HG02885 (cell line): ENCODE measurements around the gene PHPT1.
"Not testable (repeated sequence)": the region's sequence is repeated elsewhere in the genome, so short reads cannot be mapped to it uniquely, and the experiment has no call there.

ENCODE experiments used
- ATAC-seq: cut with Tn5 transposase; IDR thresholded peaks from one replicate; pipeline ENCODE4 v1.9.1; 2021; ENCODE audit warnings: mild to moderate bottlenecking; ENCODE audit not compliant: unreplicated experiment, poor library complexity

PHPT1 gene

GRCh38 chr9:136857581-136858412 is 8.6 kb downstream of the PHPT1 start:
- no peak for ATAC-seq

GRCh38 chr9:136858452-136858843 is 9.2 kb downstream of the PHPT1 start:
- ATAC-seq: no peak

GRCh38 chr9:136858844-136859757 is 9.9 kb downstream of the PHPT1 start:
- ATAC-seq: no peak

GRCh38 chr9:136860529-136860928 is 11.3 kb downstream of the PHPT1 start:
- ATAC-seq: no peak

GRCh38 chr9:136860933-136861873 is 12.0 kb downstream of the PHPT1 start:
- no peak for ATAC-seq

GRCh38 chr9:136861874-136862457 is 12.8 kb downstream of the PHPT1 start:
- ATAC-seq: no peak

- ATAC-seq: no peak
Measured at GRCh38 chr9:136862849-136863622, 13.8 kb downstream of the PHPT1 start.

GRCh38 chr9:136863623-136864273 is 14.5 kb downstream of the PHPT1 start:
- no peak for ATAC-seq

- ATAC-seq: no peak
Measured at GRCh38 chr9:136865041-136865767, 16.0 kb downstream of the PHPT1 start.

- no peak for ATAC-seq
Measured at GRCh38 chr9:136865768-136866103, 16.5 kb downstream of the PHPT1 start.

- ATAC-seq: not testable (repeated sequence)
Measured at GRCh38 chr9:136866898-136867421, 17.8 kb downstream of the PHPT1 start.

- no peak for ATAC-seq
Measured at GRCh38 chr9:136867480-136867879, 18.3 kb downstream of the PHPT1 start.

- ATAC-seq: no peak
Measured at GRCh38 chr9:136867917-136868316, 18.7 kb downstream of the PHPT1 start.

- ATAC-seq: no peak
Measured at GRCh38 chr9:136868644-136869043, 19.4 kb downstream of the PHPT1 start.

GRCh38 chr9:136869611-136870010 is 20.4 kb downstream of the PHPT1 start:
- ATAC-seq: not testable (repeated sequence)

- no peak for ATAC-seq
Measured at GRCh38 chr9:136875155-136875554, 25.9 kb downstream of the PHPT1 start.

- no peak for ATAC-seq
Measured at GRCh38 chr9:136876476-136876875, 27.3 kb downstream of the PHPT1 start.

GRCh38 chr9:136880651-136881050 is 31.4 kb downstream of the PHPT1 start:
- no peak for ATAC-seq
